Lower lobe of right lung (tissue), 2 donors: ENCODE data around the gene SEBOX. TPM values are rescaled to one million over a fixed set of nuclear protein-coding genes. Genes with fewer than 3 reads are reported as not detected.
A peak's percentile ranks its signal among the peaks of the same experiment; 100 is the strongest.

Experiments used
- ATAC-seq, 2 donors: fragments of 200-7000 bp; cut with Tn5 transposase; one replicate each; pipeline ENCODE4 v1.9.1; 2020 to 2022; ENCODE audit warnings: mild to moderate bottlenecking in 2 of 2, moderate library complexity in 2 of 2
- DNase-seq: peaks from one replicate; pipeline ENCODE4 v3.0.0-alpha.2; 2020
- H3K27ac ChIP-seq: fragments of 200-600 bp; one replicate; pipeline ENCODE4 v1.8.0; 2022
- H3K27me3 ChIP-seq: fragments of 200-600 bp; one replicate; pipeline ENCODE4 v1.8.0; 2022; ENCODE audit warnings: low read depth
- H3K36me3 ChIP-seq: fragments of 200-600 bp; one replicate; pipeline ENCODE4 v1.8.0; 2022; ENCODE audit warnings: mild to moderate bottlenecking
- H3K4me1 ChIP-seq: fragments of 200-600 bp; one replicate; pipeline ENCODE4 v1.8.0; 2022
- H3K4me3 ChIP-seq: fragments of 200-600 bp; one replicate; pipeline ENCODE4 v1.8.0; 2022; ENCODE audit warnings: mild to moderate bottlenecking
- H3K9me3 ChIP-seq: fragments of 200-600 bp; one replicate; pipeline ENCODE4 v1.8.0; 2022
- intact Hi-C: fragments of 100-400 bp; cut with DNase I; formaldehyde crosslinking; loops from one replicate; pipeline ENCODE4 v1.11.0; 2022
- total RNA-seq: library from RNA; stranded (reverse); fragmentation: NEBNext Ultra II Directional; extraction: Animal tissue kit (Norgen Biotek cat#: 25700); gene quantifications from one replicate; pipeline ENCODE4 v1.2.1, GENCODE V29; 2021
- TF ChIP-seq, protein P1 (sequence below): fragments of 200-600 bp; IDR thresholded peaks from one replicate; pipeline ENCODE4 v1.8.0; 2022; ENCODE audit warnings: antibody characterized with exemption, mild to moderate bottlenecking
- donor health status: DM: no; HTN: yes; CAD: no; lungs with severe emphysema.

The SEBOX gene
- total RNA-seq, 1 donor from 2014 or later, result not detected

DNA sequence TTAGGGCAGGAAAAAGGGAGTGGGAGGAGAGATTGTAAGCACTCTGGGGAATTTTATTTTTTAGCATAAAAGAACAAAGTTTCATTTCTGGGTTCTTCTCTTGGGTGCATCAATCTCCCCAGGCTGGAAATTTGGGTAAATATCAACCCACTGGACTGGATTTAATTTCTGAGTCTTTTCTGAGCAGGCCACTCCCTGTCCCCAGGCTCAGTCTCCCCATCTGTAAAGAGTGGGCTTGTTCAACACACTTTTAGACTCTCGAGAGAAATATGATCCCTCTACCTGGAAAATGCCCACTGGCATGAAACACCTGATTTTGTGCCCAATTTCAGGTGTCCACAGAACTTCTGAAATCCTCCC, 5.7 kb upstream of the SEBOX start:
- H3K4me3 ChIP-seq, result peak overlapping the region; percentile 52
- DNase-seq (no peak), ATAC-seq (no peak)
- peaks cover 4% of the 10 kb centered on the region for H3K27me3 ChIP-seq
- H3K4me1 ChIP-seq, result peaks cover 36% of the 10 kb centered on the region
- H3K9me3 ChIP-seq, result no peaks in the 10 kb centered on the region
- H3K27ac ChIP-seq, result peak overlapping the region; percentile 50
- H3K36me3 ChIP-seq, result no peaks in the 10 kb centered on the region
- intact Hi-C loops, result no loop called here
- TF ChIP-seq, protein P1, sequence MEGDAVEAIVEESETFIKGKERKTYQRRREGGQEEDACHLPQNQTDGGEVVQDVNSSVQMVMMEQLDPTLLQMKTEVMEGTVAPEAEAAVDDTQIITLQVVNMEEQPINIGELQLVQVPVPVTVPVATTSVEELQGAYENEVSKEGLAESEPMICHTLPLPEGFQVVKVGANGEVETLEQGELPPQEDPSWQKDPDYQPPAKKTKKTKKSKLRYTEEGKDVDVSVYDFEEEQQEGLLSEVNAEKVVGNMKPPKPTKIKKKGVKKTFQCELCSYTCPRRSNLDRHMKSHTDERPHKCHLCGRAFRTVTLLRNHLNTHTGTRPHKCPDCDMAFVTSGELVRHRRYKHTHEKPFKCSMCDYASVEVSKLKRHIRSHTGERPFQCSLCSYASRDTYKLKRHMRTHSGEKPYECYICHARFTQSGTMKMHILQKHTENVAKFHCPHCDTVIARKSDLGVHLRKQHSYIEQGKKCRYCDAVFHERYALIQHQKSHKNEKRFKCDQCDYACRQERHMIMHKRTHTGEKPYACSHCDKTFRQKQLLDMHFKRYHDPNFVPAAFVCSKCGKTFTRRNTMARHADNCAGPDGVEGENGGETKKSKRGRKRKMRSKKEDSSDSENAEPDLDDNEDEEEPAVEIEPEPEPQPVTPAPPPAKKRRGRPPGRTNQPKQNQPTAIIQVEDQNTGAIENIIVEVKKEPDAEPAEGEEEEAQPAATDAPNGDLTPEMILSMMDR, result no peak

DNA sequence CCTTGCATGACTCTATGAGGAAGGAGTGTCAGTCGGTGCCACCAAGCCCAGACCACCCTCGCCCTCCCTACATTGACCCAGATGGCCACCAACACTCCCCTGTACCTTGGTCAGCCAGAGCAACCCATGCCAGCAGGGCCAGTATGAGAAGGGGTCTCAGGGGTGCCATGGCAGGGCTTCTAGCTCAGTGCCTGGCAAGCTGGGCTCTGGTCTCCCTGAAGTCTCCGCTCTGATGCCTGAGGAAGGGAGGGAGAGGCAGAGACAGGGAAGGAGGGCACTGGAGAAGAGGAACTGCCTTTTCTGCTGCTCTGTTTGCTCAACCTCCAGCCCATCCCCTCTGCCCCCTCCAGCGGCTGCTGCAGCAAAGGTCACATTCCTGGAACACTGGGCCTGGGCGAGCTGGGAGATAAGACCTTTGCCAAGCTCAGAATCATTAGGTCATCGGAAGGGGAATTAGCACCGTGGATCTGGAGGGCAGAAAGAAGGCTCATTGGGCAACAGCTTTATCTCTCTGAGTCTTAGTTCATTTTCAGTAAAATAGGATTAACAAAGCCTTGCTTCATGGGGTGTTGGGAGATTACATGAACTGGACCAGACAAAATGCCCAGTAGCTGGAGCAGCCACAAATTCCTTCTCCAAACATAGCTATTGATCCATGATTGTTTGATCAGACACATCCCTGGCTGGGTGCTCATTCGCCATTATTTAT, 5.2 kb upstream of the SEBOX start, which contains the start of gene VTN:
TSS of gene VTN (minus strand) at position 273 of the 709 bp plus-strand sequence. CDS start at position 169, 104 bp downstream.
- Histone ChIP-seq H3K9me3 (no peaks in the 10 kb centered on the region), H3K4me1 (peaks cover 36% of the 10 kb centered on the region), H3K36me3 (no peaks in the 10 kb centered on the region), H3K27ac (peak within 1 kb of the TSS; percentile 50), H3K4me3 (peak within 1 kb of the TSS; percentile 52), H3K27me3 (peaks cover 4% of the 10 kb centered on the region)
- TF ChIP-seq, protein P1, result no peak
- DNase-seq, result peak; percentile 67
- ATAC-seq, result peak; percentile 41 to 54
- intact Hi-C loops, result no loop called here

DNA sequence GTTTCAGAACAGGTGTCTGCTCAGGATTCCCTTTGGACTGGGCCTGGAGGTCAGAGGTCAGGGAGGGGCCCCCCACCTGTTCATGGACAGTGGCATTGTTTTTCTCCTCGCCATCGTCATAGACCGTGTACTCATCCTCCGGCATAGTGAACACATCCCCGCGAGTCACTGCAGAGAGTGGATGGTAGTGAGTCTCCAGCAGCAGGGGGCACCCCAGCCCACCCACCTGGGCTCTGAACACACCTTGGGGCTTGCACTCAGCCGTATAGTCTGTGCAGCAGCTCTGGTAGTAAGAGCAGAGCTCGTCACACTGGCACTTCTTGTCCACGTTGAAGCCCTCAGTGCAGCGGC, 4.7 kb upstream of the SEBOX start:
- Histone ChIP-seq H3K27ac (no peak overlapping the region), H3K9me3 (no peaks in the 10 kb centered on the region), H3K4me1 (peaks cover 36% of the 10 kb centered on the region), H3K27me3 (peaks cover 4% of the 10 kb centered on the region), H3K4me3 (no peak overlapping the region), H3K36me3 (peaks cover 4% of the 10 kb centered on the region)
- intact Hi-C loops, result no loop called here
- TF ChIP-seq, protein P1, result no peak
- DNase-seq, result no peak
- ATAC-seq, result no peak

DNA sequence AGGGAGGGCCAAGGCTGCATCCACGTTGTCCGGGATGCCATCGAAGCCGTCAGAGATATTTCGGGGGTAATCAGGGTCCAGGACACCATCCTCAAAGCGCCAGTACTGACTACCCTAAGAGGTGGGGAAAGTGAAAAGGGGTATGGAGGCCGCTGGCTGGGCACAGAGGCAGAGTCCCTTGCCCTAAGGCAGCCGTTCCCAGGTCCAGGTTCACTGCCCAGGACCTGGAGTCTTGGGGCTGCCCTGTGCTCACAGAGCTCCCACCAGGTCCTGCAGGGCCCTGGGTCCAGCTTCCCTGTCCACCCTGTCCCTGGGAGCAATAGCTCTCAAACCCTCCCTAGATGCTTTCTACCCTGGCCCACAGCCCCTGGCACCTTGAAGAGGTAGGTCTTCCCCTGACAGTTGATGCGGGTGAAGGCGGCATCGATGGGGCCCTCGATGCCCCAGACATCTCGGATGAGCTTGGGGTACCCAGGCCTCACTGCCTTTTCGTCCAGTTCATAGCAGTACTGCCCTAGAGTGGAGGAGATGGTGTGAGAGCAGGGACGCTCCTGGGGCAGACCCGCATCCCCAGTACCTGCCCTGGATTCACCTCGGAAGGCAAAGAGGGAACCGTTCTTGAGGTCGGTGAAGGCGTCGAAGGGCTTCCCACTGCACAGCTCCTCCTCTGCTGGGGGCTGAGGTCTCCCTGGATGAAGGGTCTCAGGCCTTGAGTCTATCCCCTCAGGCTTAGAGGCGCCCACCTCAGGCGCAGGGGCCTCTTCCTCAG, 4.1 kb upstream of the SEBOX start:
- no peak for ATAC-seq

DNA sequence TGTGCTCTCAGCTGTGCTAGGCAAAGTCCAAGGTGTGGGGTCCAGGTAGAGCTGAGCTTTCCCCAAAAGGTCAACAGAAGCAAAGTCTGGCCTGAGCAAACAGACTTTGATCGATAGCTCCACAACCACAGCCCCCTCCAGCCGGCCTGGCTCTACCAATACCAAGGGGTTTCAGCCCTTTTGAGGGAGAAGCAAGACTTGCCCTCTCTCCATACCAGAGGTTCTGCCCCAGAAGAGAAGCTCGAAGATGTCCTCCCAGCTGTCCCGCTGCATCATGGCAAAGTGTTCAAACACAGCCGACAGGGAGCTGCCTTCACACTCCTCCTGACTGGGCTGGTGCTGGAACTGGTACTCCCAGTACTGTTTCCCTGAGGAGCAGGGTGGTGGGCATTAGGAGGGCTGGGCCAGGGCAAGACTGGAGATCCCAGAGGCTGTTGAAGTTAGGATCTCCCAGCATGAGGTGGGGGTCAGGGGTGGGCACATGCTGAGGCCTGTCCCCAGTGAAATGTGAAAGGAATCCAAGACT, 3.4 kb upstream of the SEBOX start:
- Histone ChIP-seq H3K27me3 (peaks cover 4% of the 10 kb centered on the region), H3K9me3 (no peaks in the 10 kb centered on the region), H3K4me1 (peaks cover 36% of the 10 kb centered on the region), H3K4me3 (no peak overlapping the region), H3K36me3 (peaks cover 17% of the 10 kb centered on the region), H3K27ac (no peak overlapping the region)
- intact Hi-C loops, result no loop called here
- ATAC-seq, result no peak
- no peak for DNase-seq
- TF ChIP-seq, protein P1, result no peak

More for the DNA sequence above, 4.1 kb upstream of the SEBOX start:
- Histone ChIP-seq H3K36me3 (peaks cover 10% of the 10 kb centered on the region), H3K4me1 (peaks cover 36% of the 10 kb centered on the region), H3K9me3 (no peaks in the 10 kb centered on the region), H3K4me3 (no peak overlapping the region), H3K27ac (no peak overlapping the region), H3K27me3 (peaks cover 4% of the 10 kb centered on the region)
- TF ChIP-seq, protein P1, result no peak
- DNase-seq, result no peak
- intact Hi-C loops, result no loop called here
